Measurements from ENCODE around the gene EHHADH.

The EHHADH gene

GRCh38 chr3:185280572-185281365 is 26.9 kb upstream of the EHHADH start:
- H3K27ac ChIP-seq = no peak overlapping the region
- TF ChIP-seq CTCF (conservative IDR thresholded peaks at IDR 0.05) = peak; percentile 79

GRCh38 chr3:185279587-185280138 is 25.8 kb upstream of the EHHADH start:
- H3K27ac ChIP-seq = no peak overlapping the region
- no peak for TF ChIP-seq CTCF (conservative IDR thresholded peaks at IDR 0.05)

- TF ChIP-seq CTCF (conservative IDR thresholded peaks at IDR 0.05) = no peak
- H3K27ac ChIP-seq = no peak overlapping the region
These were observed 22.6 kb upstream of the EHHADH start for GRCh38 chr3:185276415-185276814.

- TF ChIP-seq CTCF (conservative IDR thresholded peaks at IDR 0.05) = no peak
These were observed 18.2 kb upstream of the EHHADH start for GRCh38 chr3:185272033-185272432.

GRCh38 chr3:185270956-185271332 is 17.1 kb upstream of the EHHADH start:
- H3K27ac ChIP-seq = no peak overlapping the region
- no peak for TF ChIP-seq CTCF (conservative IDR thresholded peaks at IDR 0.05)

More at GRCh38 chr3:185272033-185272432, 18.2 kb upstream of the EHHADH start:
- H3K27ac ChIP-seq = no peak overlapping the region

- TF ChIP-seq CTCF (conservative IDR thresholded peaks at IDR 0.05) = peak; percentile 63
- H3K27ac ChIP-seq = no peak overlapping the region
These were observed 16.6 kb upstream of the EHHADH start for GRCh38 chr3:185270262-185270955.

GRCh38 chr3:185268194-185268962 is 14.5 kb upstream of the EHHADH start:
- no peak overlapping the region for H3K27ac ChIP-seq
- no peak for TF ChIP-seq CTCF (conservative IDR thresholded peaks at IDR 0.05)
